Stimulated activated CD4-positive, alpha-beta T cell treated with anti-CD3 and anti-CD28 coated beads, Interleukin-1b, Interleukin-23, amount 100 ng/mL, for 1 hour (primary cell): ENCODE data around the gene SLC52A1.

Experiments
- DNase-seq, 2 donors: peaks; one replicate each; pipeline ENCODE4 v3.0.0-alpha.2; 2020; ENCODE audit warnings: low read depth in 2 of 2

Gene SLC52A1

GRCh38 chr17:4987767-4988567, 47.3 kb downstream of the SLC52A1 start:
- DNase-seq, result no peak

- DNase-seq, result peak; percentile 67 to 85
Observed at GRCh38 chr17:4986951-4987766, 48.1 kb downstream of the SLC52A1 start, which contains the start of gene CAMTA2. TSS of gene CAMTA2 (minus strand) at chr17:4987675. CDS start at chr17:4986222, 1,453 bp downstream.

GRCh38 chr17:4986403-4986802, 48.8 kb downstream of the SLC52A1 start:
- DNase-seq, result no peak
